MCF 10A (cell line): ENCODE results near the gene TRAPPC4. TPM values are rescaled to one million over a fixed set of nuclear protein-coding genes. Genes with fewer than 3 reads are reported as not detected.
"Not testable (repeated sequence)": the region's sequence is repeated elsewhere in the genome, so short reads cannot be mapped to it uniquely, and the experiment has no call there.

ENCODE experiments used
- BruUV-seq: library from RNA; stranded (reverse); fragments of 400-500 nt; replicated peaks from 2 replicates; lab custom pipeline; 2021; lab: Mats Ljungman, UMichigan
- CTCF ChIA-PET: fragments of 300-600 bp; sonication (Branson Sonifier 250); formaldehyde crosslinking; extraction: SDS; loops from one replicate; lab custom pipeline; 2021; ENCODE audit warnings: antibody characterized with exemption, inconsistent platforms; lab: Yijun Ruan, JAX
- POLR2A ChIA-PET: fragments of 300-600, 350-650 bp; sonication (Branson Sonifier 250); formaldehyde crosslinking; extraction: SDS; loops from one replicate; lab custom pipeline; 2020; ENCODE audit warnings: antibody characterized with exemption, inconsistent platforms; lab: Yijun Ruan, JAX
- DNase-seq: peaks from one replicate; pipeline ENCODE4 v3.0.0-alpha.2; 2018; ENCODE audit not compliant: unreplicated experiment
- H3K27ac Mint-ChIP-seq: one replicate; pipeline ENCODE4 v1.8.0; 2022; ENCODE audit warnings: mild to moderate bottlenecking, low read depth, mixed read lengths; ENCODE audit not compliant: unreplicated experiment
- H3K27me3 Mint-ChIP-seq: one replicate; pipeline ENCODE4 v1.8.0; 2022; ENCODE audit warnings: mixed read lengths; ENCODE audit not compliant: insufficient read depth, unreplicated experiment
- H3K36me3 Mint-ChIP-seq: one replicate; pipeline ENCODE4 v1.8.0; 2022; ENCODE audit warnings: mild to moderate bottlenecking, moderate library complexity, mixed read lengths; ENCODE audit not compliant: insufficient read depth, unreplicated experiment
- H3K4me1 Mint-ChIP-seq: one replicate; pipeline ENCODE4 v1.8.0; 2022; ENCODE audit warnings: mixed read lengths; ENCODE audit not compliant: insufficient read depth, unreplicated experiment
- H3K4me3 Mint-ChIP-seq: one replicate; pipeline ENCODE4 v1.8.0; 2022; ENCODE audit warnings: mild to moderate bottlenecking, moderate library complexity, mixed read lengths; ENCODE audit not compliant: unreplicated experiment
- H3K9me3 Mint-ChIP-seq: one replicate; pipeline ENCODE4 v1.8.0; 2022; ENCODE audit warnings: mixed read lengths; ENCODE audit not compliant: unreplicated experiment
- CTCF ChIP-seq: fragments of 200-600 bp; IDR thresholded peaks from one replicate; pipeline ENCODE4 v1.8.0; 2022; ENCODE audit warnings: antibody characterized with exemption, mild to moderate bottlenecking; ENCODE audit not compliant: unreplicated experiment
- intact Hi-C: fragments of 100-400 bp; cut with micrococcal nuclease; formaldehyde crosslinking; loops from 2 replicates; pipeline ENCODE4 v1.14.1; 2022
- total RNA-seq: library from RNA; stranded (reverse); gene quantifications from 2 replicates; pipeline ENCODE4 v1.2.3, GENCODE V29; 2022

TRAPPC4 gene
- total RNA-seq, 1 experiment from 2014 or later: 78.6 TPM

DNA sequence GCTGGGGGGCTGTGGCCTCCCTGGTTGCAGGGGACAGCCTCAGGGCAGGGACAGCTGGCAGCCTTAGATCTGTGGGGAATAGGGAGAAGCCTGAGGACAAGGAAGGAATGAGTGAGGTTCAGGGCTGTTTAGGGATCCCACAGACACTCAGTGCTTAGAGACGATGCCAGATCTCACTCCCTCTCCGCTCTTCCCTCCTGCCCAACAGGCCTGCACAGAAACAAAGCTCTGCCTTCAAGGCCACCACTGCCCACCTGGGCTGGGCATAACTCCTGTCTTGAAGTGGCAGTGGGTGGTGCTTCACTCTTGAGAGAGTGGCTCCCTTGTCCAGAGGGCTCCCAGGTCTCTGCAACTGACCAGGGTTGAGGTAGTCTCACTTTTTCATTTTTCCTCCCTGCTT lies 33.7 kb upstream of the TRAPPC4 start:
- Mint-ChIP-seq H3K4me3 (no peak overlapping the region), H3K27me3 (no peaks in the 10 kb centered on the region), H3K27ac (no peak overlapping the region), H3K4me1 (peaks cover 11% of the 10 kb centered on the region), H3K36me3 (peaks cover 8% of the 10 kb centered on the region), H3K9me3 (no peaks in the 10 kb centered on the region)
- intact Hi-C loops: no loop called here
- TF ChIP-seq CTCF: no peak
- DNase-seq: no peak
- no TSS peak for BruUV-seq
- ChIA-PET POLR2A (no interaction called here), CTCF (interaction anchor here (0.6 to 0.7 kb wide), 2 partner anchors 194 to 343 kb away, joined by 3 read pairs; partner anchors contain the start of gene DDX6)

DNA sequence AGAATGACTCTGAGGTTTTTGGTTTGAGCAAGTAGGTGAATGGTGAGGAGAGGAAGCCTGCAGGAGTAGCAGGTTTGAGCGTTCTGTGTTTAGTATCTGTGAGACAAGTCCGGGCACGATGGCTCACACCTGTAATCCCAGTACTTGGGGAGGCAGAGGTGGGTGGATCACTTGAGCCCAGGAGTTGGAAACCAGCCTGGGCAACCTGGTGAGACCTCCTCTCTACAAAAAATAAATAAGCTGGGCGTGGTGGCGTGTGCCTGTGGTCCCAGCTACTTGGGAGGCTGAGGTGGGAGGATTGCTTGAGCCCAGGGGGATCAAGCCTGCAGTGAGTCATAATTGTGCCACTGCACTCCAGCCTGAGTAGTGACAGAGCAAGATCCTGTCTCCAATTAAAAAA lies 30.3 kb upstream of the TRAPPC4 start:
- Mint-ChIP-seq H3K27me3 (no peaks in the 10 kb centered on the region), H3K27ac (peak overlapping the region; percentile 53)
- intact Hi-C loops: no loop called here

DNA sequence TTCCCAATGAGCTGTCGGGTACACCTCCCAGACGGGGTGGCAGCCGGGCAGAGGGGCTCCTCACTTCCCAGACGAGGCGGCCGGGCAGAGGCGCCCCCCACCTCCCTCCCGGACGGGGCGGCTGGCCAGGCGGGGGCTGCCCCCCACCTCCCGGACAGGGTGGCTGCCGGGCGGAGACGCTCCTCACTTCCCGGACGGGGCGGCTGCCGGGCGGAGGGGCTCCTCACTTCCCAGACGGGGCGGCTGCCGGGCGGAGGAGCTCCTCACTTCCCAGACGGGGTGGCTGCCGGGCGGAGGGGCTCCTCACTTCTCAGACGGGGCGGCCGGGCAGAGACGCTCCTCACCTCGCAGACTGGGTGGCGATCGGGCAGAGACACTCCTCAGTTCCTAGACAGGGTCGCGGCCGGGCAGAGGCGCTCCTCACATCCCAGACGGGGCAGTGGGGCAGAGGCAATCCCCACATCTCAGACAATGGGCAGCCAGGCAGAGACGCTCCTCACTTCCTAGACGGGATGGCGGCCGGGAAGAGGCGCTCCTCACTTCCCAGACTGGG lies 27.0 kb upstream of the TRAPPC4 start:
- BruUV-seq, CTCF ChIA-PET, intact Hi-C loops, H3K27ac Mint-ChIP-seq, DNase-seq, POLR2A ChIA-PET, H3K36me3 Mint-ChIP-seq, H3K4me3 Mint-ChIP-seq, H3K9me3 Mint-ChIP-seq, H3K27me3 Mint-ChIP-seq: not testable (repeated sequence)
- peaks cover 11% of the 10 kb centered on the region for H3K4me1 Mint-ChIP-seq

More for the DNA sequence above, 30.3 kb upstream of the TRAPPC4 start:
- no peak for TF ChIP-seq CTCF
- Mint-ChIP-seq H3K9me3 (no peaks in the 10 kb centered on the region), H3K4me3 (peak overlapping the region; percentile 60), H3K36me3 (peaks cover 8% of the 10 kb centered on the region), H3K4me1 (peaks cover 11% of the 10 kb centered on the region)
- no TSS peak for BruUV-seq
- peak; percentile 89 for DNase-seq
- ChIA-PET CTCF (interaction anchor here (0.6 to 1.3 kb wide), 7 partner anchors 10 to 1795 kb away, joined by 3 to 6 read pairs (median 4); partner anchors contain the start of gene CENATAC), POLR2A (interaction anchor here (0.7 to 1.5 kb wide), 3 partner anchors 9 to 31 kb away, joined by 3 to 8 read pairs (median 4); partner anchors contain the start of genes CENATAC and TRAPPC4)

GRCh38 chr11:118996926-118997626 lies 21.5 kb upstream of the TRAPPC4 start:
- intact Hi-C loops: no loop called here
- CTCF ChIA-PET: interaction anchor here (0.6 to 1.9 kb wide), 9 partner anchors 8 to 474 kb away, joined by 3 to 8 read pairs (median 3); no protein-coding TSS in a partner anchor
- DNase-seq: no peak
- Mint-ChIP-seq H3K27ac (peak overlapping the region; percentile 20), H3K4me3 (peak overlapping the region; percentile 95), H3K27me3 (no peaks in the 10 kb centered on the region), H3K36me3 (peaks cover 32% of the 10 kb centered on the region), H3K4me1 (peaks cover 5% of the 10 kb centered on the region), H3K9me3 (no peaks in the 10 kb centered on the region)
- TSS peak; percentile 27 for BruUV-seq
- TF ChIP-seq CTCF: peak; percentile 16
- POLR2A ChIA-PET: interaction anchor here (0.6 to 14.9 kb wide), 25 partner anchors 8 to 436 kb away, joined by 3 to 286 read pairs (median 4); partner anchors contain the start of genes BCL9L, C2CD2L, DDX6 and RPS25
